Panc1 (cell line): Measurements from ENCODE around the gene DNAJC16. TPM values are rescaled to one million over a fixed set of nuclear protein-coding genes. Genes with fewer than 3 reads are reported as not detected.
"Not testable (repeated sequence)": the region's sequence is repeated elsewhere in the genome, so short reads cannot be mapped to it uniquely, and the experiment has no call there.

Experiments used
- ATAC-seq: fragments of 200-7000 bp; cut with Tn5 transposase; 2 replicates; pipeline ENCODE4 v1.9.1; 2020; ENCODE audit warnings: mild to moderate bottlenecking, moderate library complexity
- BruUV-seq: library from RNA; stranded (reverse); fragments of 400-500 nt; replicated peaks from 2 replicates; lab custom pipeline; 2021; lab: Mats Ljungman, UMichigan
- CTCF ChIA-PET: fragments of 300-600 bp; sonication (Branson Sonifier 250); formaldehyde crosslinking; loops from one replicate; lab custom pipeline; 2022; ENCODE audit warnings: antibody characterized with exemption; lab: Charles Lee
- POLR2A ChIA-PET: fragments of 300-600 bp; sonication (Branson Sonifier 250); formaldehyde crosslinking; loops from one replicate; lab custom pipeline; 2022; ENCODE audit warnings: antibody characterized with exemption; lab: Charles Lee
- DNase-seq: peaks from one replicate; pipeline ENCODE4 v3.0.0-alpha.2; 2010; ENCODE audit warnings: low read depth, low spot score
- H3K27ac ChIP-seq: 2 replicates; pipeline ENCODE4 v1.5.1; 2011; ENCODE audit warnings: mild to moderate bottlenecking, low read length, inconsistent platforms
- H3K27me3 ChIP-seq: fragments of 200-500 bp; sonication (Bioruptor generic); 2 replicates; pipeline ENCODE4 v1.6.0; 2014; ENCODE audit warnings: low read length, inconsistent platforms; ENCODE audit not compliant: control insufficient read depth, insufficient read depth
- H3K36me3 ChIP-seq: fragments of 200-500 bp; sonication (Bioruptor generic); 2 replicates; pipeline ENCODE4 v1.5.1; 2014; ENCODE audit warnings: inconsistent platforms, mild to moderate bottlenecking, low read length, moderate library complexity; ENCODE audit not compliant: control insufficient read depth, insufficient read depth
- H3K4me1 ChIP-seq: 2 replicates; pipeline ENCODE4 v1.5.1; 2011; ENCODE audit warnings: inconsistent platforms, mild to moderate bottlenecking, low read length, moderate library complexity; ENCODE audit not compliant: control insufficient read depth, insufficient read depth
- H3K4me3 ChIP-seq, 2 experiments: 2 replicates each; pipeline ENCODE4 v1.5.1; 2011 to 2012; ENCODE audit warnings: low read depth in 2 of 2, low read length in 2 of 2, mild to moderate bottlenecking in 2 of 2, inconsistent platforms in 1 of 2, moderate library complexity in 1 of 2
- H3K9me3 ChIP-seq: fragments of 200-500 bp; sonication (Bioruptor generic); 2 replicates; pipeline ENCODE4 v1.5.1; 2014; ENCODE audit warnings: low read depth, mild to moderate bottlenecking, inconsistent platforms, low read length, moderate library complexity; ENCODE audit not compliant: control insufficient read depth, insufficient read depth
- CTCF ChIP-seq: fragments of 450-650 bp; IDR thresholded peaks from 2 replicates; pipeline ENCODE4 v1.5.1; 2017; ENCODE audit warnings: mild to moderate bottlenecking
- POLR2AphosphoS5 ChIP-seq: IDR thresholded peaks from 2 replicates; pipeline ENCODE4 v1.6.1; 2012; ENCODE audit warnings: mild to moderate bottlenecking, low read depth, low read length, moderate library complexity
- SIN3A ChIP-seq: IDR thresholded peaks from 2 replicates; pipeline ENCODE4 v1.6.1; 2012; ENCODE audit warnings: low read depth, mild to moderate bottlenecking, low read length, moderate library complexity, borderline replicate concordance; ENCODE audit not compliant: insufficient read depth
- TCF7L2 ChIP-seq: IDR thresholded peaks from 2 replicates; pipeline ENCODE4 v1.6.1; 2011; ENCODE audit warnings: mild to moderate bottlenecking, low read depth, low read length, inconsistent platforms
- in situ Hi-C: cut with HindIII; loops from 2 replicates; pipeline ENCODE4 v1.10.0; 2016; ENCODE audit warnings: low sequenced_read_pairs, low pct_unique_long_range_greater_than_20kb
- intact Hi-C: fragments of 100-400 bp; cut with micrococcal nuclease; formaldehyde crosslinking; loops from one replicate; pipeline ENCODE4 v1.10.0; 2022; ENCODE audit not compliant: unreplicated experiment
- total RNA-seq: library from RNA; stranded (reverse); gene quantifications from one replicate; pipeline ENCODE4 v1.2.1, GENCODE V29; 2021; ENCODE audit not compliant: unreplicated experiment
- TF ChIP-seq, protein P1 (sequence below), 2 experiments: IDR thresholded peaks; 2 replicates each; pipeline ENCODE4 v1.6.1; 2011 to 2012; ENCODE audit warnings: low read depth in 2 of 2, control low read depth in 1 of 2, low read length in 1 of 2, mild to moderate bottlenecking in 1 of 2, moderate library complexity in 1 of 2; ENCODE audit not compliant: insufficient read depth in 1 of 2

The DNAJC16 gene
- total RNA-seq, 1 experiment from 2014 or later = 22.0 TPM

GRCh38 chr1:15482983-15483543 is 43.6 kb upstream of the DNAJC16 start:
- POLR2A ChIA-PET, H3K36me3 ChIP-seq, intact Hi-C loops, DNase-seq, BruUV-seq, H3K27me3 ChIP-seq, H3K9me3 ChIP-seq, in situ Hi-C loops, H3K4me1 ChIP-seq, H3K4me3 ChIP-seq, H3K27ac ChIP-seq, ATAC-seq: not testable (repeated sequence)
- CTCF ChIA-PET = interaction anchor here (0.6 kb wide), 1 partner anchor 390 kb away, joined by 3 read pairs; no protein-coding TSS in a partner anchor

- CTCF ChIA-PET = no interaction called here
- no TSS peak for BruUV-seq
- TF ChIP-seq TCF7L2 (no peak), SIN3A (no peak), POLR2AphosphoS5 (no peak), CTCF (no peak)
- TF ChIP-seq, protein P1, sequence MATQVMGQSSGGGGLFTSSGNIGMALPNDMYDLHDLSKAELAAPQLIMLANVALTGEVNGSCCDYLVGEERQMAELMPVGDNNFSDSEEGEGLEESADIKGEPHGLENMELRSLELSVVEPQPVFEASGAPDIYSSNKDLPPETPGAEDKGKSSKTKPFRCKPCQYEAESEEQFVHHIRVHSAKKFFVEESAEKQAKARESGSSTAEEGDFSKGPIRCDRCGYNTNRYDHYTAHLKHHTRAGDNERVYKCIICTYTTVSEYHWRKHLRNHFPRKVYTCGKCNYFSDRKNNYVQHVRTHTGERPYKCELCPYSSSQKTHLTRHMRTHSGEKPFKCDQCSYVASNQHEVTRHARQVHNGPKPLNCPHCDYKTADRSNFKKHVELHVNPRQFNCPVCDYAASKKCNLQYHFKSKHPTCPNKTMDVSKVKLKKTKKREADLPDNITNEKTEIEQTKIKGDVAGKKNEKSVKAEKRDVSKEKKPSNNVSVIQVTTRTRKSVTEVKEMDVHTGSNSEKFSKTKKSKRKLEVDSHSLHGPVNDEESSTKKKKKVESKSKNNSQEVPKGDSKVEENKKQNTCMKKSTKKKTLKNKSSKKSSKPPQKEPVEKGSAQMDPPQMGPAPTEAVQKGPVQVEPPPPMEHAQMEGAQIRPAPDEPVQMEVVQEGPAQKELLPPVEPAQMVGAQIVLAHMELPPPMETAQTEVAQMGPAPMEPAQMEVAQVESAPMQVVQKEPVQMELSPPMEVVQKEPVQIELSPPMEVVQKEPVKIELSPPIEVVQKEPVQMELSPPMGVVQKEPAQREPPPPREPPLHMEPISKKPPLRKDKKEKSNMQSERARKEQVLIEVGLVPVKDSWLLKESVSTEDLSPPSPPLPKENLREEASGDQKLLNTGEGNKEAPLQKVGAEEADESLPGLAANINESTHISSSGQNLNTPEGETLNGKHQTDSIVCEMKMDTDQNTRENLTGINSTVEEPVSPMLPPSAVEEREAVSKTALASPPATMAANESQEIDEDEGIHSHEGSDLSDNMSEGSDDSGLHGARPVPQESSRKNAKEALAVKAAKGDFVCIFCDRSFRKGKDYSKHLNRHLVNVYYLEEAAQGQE (IDR thresholded peaks at IDR 0.05; ENCODE audit: insufficient read depth in 1 of 2, low read depth in 2 of 2, low read length in 1 of 2) = no peak
- Histone ChIP-seq H3K36me3 (no peaks in the 10 kb centered on the region), H3K27ac (no peak overlapping the region), H3K9me3 (no peaks in the 10 kb centered on the region), H3K4me3 (no peak overlapping the region), H3K4me1 (no peaks in the 10 kb centered on the region), H3K27me3 (no peaks in the 10 kb centered on the region)
- in situ Hi-C loops (no loop called here), intact Hi-C loops (no loop called here)
- no peak for DNase-seq
- ATAC-seq = no peak
- POLR2A ChIA-PET = no interaction called here
These were observed 42.7 kb upstream of the DNAJC16 start for GRCh38 chr1:15483971-15484370.

DNA sequence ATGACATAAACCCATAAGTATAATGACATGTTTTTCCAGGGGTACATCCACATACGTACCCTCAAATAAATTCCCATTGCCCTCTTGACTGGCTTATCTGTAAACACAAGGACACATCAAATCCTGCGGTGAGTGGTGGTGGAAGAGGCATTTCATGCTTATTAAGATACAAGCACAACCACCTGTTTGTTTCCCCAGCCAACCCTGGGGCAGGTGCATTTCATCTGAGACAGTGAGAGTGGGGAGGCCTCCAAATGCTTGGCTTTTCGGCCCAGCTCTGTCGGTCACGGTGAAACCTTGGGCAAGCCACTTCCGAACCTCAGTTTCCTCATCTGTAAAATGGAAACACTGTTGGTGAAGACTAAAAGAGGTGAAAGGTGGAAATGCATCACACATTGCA is 42.2 kb upstream of the DNAJC16 start:
- H3K9me3 ChIP-seq, H3K4me1 ChIP-seq, H3K4me3 ChIP-seq, ATAC-seq, in situ Hi-C loops, BruUV-seq, POLR2A ChIA-PET, H3K36me3 ChIP-seq, H3K27ac ChIP-seq, CTCF ChIA-PET, intact Hi-C loops, DNase-seq, H3K27me3 ChIP-seq: not testable (repeated sequence)
